ENCODE data around the gene RMC1.

RMC1 gene

GRCh38 chr18:23515911-23516546 lies 12.7 kb downstream of the RMC1 start:
- Histone ChIP-seq H3K36me3 (replicated peaks; ENCODE audit: low read depth, low read length) (peaks cover 28% of the 10 kb centered on the region), H3K9ac (ENCODE audit: low read length) (no peak overlapping the region), H3K9me3 (ENCODE audit: insufficient read depth, low read length) (no peaks in the 10 kb centered on the region), H3K4me1 (ENCODE audit: low read length) (peaks cover 14% of the 10 kb centered on the region), H2AFZ (ENCODE audit: low read depth, low read length) (no peak overlapping the region), H3K27ac (ENCODE audit: low read length) (no peak overlapping the region), H3K4me3 (ENCODE audit: low read length) (no peak overlapping the region), H3K27me3 (ENCODE audit: low read depth, low read length) (no peaks in the 10 kb centered on the region), H4K20me1 (ENCODE audit: insufficient read depth, low read length) (peaks cover 10% of the 10 kb centered on the region; the same call in 1 of the 2 replicates), H3K79me2 (ENCODE audit: low read length) (no peaks in the 10 kb centered on the region), H3K4me2 (ENCODE audit: low read length) (peak overlapping the region; percentile 41)
- TF ChIP-seq EZH2phosphoT487 (IDR thresholded peaks at IDR 0.05; ENCODE audit: low read depth) (no peak), CTCF (IDR thresholded peaks at IDR 0.05; ENCODE audit: low read depth, low read length) (peak; percentile 91)

DNA sequence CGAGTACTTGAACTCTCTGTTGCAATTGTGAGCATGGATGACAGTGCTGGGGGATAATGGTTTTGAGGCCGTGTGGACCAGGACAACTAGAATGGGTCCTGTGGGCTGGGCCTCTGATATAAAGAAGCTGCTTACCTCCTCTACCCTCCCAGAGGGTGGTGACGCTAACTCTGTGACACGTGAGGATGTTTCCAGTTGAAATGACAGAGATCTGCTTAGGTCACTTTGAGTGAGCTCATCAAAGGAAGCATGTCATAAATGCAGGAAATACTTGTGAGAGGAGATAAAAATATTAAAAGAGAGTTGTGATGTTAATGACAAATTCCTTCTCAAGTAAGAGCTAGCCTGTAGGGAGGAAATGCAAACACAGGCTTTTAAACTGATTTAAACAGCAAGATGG lies 16.4 kb downstream of the RMC1 start:
- no peaks in the 10 kb centered on the region for H3K27me3 ChIP-seq (ENCODE audit: low read depth, low read length)
- no peak for TF ChIP-seq EZH2phosphoT487 (IDR thresholded peaks at IDR 0.05; ENCODE audit: low read depth)
- TF ChIP-seq CTCF (IDR thresholded peaks at IDR 0.05; ENCODE audit: low read depth, low read length): no peak
- H3K27ac ChIP-seq (ENCODE audit: low read length): no peak overlapping the region
- no peak overlapping the region for H3K9ac ChIP-seq (ENCODE audit: low read length)
- no peak overlapping the region for H3K4me3 ChIP-seq (ENCODE audit: low read length)
- H3K4me2 ChIP-seq (ENCODE audit: low read length): no peak overlapping the region
- peaks cover 47% of the 10 kb centered on the region for H3K36me3 ChIP-seq (replicated peaks; ENCODE audit: low read depth, low read length)
- peaks cover 24% of the 10 kb centered on the region for H4K20me1 ChIP-seq (ENCODE audit: insufficient read depth, low read length)
- H2AFZ ChIP-seq (ENCODE audit: low read depth, low read length): no peak overlapping the region
- peaks cover 27% of the 10 kb centered on the region for H3K4me1 ChIP-seq (ENCODE audit: low read length)
- H3K79me2 ChIP-seq (ENCODE audit: low read length): no peaks in the 10 kb centered on the region
- no peaks in the 10 kb centered on the region for H3K9me3 ChIP-seq (ENCODE audit: insufficient read depth, low read length)

DNA sequence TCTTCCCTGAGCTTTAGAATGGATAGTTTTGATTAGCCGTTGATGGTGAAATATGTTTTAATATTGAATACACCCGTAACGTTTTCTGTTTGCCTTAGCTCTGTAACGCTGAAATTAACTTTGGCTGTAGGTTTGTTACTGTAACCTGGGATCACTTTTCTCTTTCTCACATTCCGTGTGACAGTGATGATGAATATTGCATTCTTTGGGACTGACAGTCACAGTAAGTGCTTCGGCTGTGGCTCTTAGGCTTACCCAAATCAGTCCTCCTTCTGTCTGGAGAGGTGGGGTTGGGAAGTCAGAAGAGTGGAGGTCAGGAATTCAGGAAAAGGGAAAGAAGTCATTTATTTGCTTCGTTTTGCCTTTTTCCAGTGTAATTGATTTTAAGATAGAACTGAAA lies 18.0 kb downstream of the RMC1 start:
- Histone ChIP-seq H2AFZ (ENCODE audit: low read depth, low read length) (no peak overlapping the region), H3K79me2 (ENCODE audit: low read length) (no peaks in the 10 kb centered on the region), H3K27me3 (ENCODE audit: low read depth, low read length) (no peaks in the 10 kb centered on the region), H3K4me2 (ENCODE audit: low read length) (no peak overlapping the region), H3K4me3 (ENCODE audit: low read length) (no peak overlapping the region), H3K9ac (ENCODE audit: low read length) (no peak overlapping the region), H3K4me1 (ENCODE audit: low read length) (peaks cover 15% of the 10 kb centered on the region), H3K9me3 (ENCODE audit: insufficient read depth, low read length) (no peaks in the 10 kb centered on the region), H3K27ac (ENCODE audit: low read length) (no peak overlapping the region), H3K36me3 (replicated peaks; ENCODE audit: low read depth, low read length) (peaks cover 51% of the 10 kb centered on the region), H4K20me1 (ENCODE audit: insufficient read depth, low read length) (peaks cover 21% of the 10 kb centered on the region)
- TF ChIP-seq CTCF (IDR thresholded peaks at IDR 0.05; ENCODE audit: low read depth, low read length) (no peak), EZH2phosphoT487 (IDR thresholded peaks at IDR 0.05; ENCODE audit: low read depth) (no peak)

DNA sequence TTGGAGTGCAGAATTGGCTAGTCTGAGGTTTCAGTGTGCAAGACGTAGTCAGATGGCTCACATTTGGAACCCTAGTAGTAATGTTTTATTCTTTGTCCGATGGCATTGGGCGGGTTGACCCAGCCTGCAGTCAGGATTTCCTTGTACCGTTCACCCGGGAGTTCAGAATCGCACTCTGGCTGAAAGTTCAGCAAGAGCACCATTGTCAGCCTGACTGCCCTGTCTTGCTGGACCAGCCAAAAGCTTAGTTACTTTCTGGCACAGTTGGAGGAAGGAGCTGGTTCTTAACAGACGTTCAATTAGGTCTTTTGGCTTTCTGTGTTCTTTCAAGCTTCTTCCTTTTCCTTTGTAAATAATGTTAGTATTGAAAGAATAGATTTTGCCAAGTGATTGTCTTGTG lies 18.6 kb downstream of the RMC1 start:
- H3K4me3 ChIP-seq (ENCODE audit: low read length): no peak overlapping the region
- peaks cover 21% of the 10 kb centered on the region for H4K20me1 ChIP-seq (ENCODE audit: insufficient read depth, low read length)
- no peak overlapping the region for H2AFZ ChIP-seq (ENCODE audit: low read depth, low read length)
- H3K9me3 ChIP-seq (ENCODE audit: insufficient read depth, low read length): no peaks in the 10 kb centered on the region
- peaks cover 15% of the 10 kb centered on the region for H3K4me1 ChIP-seq (ENCODE audit: low read length)
- no peaks in the 10 kb centered on the region for H3K27me3 ChIP-seq (ENCODE audit: low read depth, low read length)
- H3K9ac ChIP-seq (ENCODE audit: low read length): no peak overlapping the region
- TF ChIP-seq CTCF (IDR thresholded peaks at IDR 0.05; ENCODE audit: low read depth, low read length): no peak
- H3K27ac ChIP-seq (ENCODE audit: low read length): no peak overlapping the region
- peaks cover 55% of the 10 kb centered on the region for H3K36me3 ChIP-seq (replicated peaks; ENCODE audit: low read depth, low read length)
- H3K4me2 ChIP-seq (ENCODE audit: low read length): no peak overlapping the region
- no peaks in the 10 kb centered on the region for H3K79me2 ChIP-seq (ENCODE audit: low read length)
